NOMO-1 treated with dmso at 0.1 percent for 144 hours (cell line): ENCODE data around the gene GRWD1.

Experiments
- DNase-seq: peaks from one replicate; lab custom pipeline; 2025; ENCODE audit not compliant: unreplicated experiment; lab: John Stamatoyannopoulos, UW

Gene GRWD1

DNA sequence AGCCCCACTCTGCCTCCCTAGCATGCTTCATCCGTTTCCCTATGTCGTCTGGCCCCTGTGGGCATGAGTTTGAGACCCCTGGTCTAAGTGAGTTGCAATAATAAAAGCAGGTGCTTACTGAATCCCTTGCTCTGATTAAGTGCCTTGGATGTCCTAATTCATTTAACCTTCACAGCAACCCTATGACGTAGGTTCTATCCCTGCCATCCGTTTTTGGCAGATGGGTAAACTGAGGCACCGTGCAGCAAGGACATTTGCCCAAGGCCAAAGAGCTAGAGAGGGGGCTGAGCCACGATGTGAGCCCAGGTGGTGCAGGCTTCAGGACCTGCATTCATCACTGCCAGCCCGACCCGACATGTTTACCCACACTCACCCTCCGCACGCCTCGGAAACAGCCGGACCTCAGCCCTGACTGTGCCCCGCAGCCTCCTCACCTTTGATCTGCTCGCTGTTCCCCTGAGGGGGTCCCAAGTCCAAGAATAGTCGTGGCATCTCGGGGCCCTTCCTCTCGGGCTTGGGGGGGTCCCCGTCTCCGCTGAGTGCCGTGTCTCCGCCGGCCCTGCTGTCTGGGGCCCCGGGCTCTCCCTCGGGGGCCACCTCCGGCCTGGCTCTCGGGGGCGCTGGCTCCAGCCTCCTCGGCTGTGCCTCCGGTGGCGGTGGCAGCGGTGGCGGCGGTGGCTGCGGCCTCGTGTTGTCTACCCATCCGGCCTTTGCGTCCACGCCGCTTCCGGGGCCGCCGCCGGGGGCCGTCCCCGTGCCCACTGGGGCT lies 51.4 kb downstream of the GRWD1 start:
- DNase-seq, result no peak

- no peak for DNase-seq
These were observed 52.2 kb downstream of the GRWD1 start for GRCh38 chr19:48497728-48498594.

- DNase-seq, result no peak
These were observed 53.0 kb downstream of the GRWD1 start for GRCh38 chr19:48498595-48499311.

DNA sequence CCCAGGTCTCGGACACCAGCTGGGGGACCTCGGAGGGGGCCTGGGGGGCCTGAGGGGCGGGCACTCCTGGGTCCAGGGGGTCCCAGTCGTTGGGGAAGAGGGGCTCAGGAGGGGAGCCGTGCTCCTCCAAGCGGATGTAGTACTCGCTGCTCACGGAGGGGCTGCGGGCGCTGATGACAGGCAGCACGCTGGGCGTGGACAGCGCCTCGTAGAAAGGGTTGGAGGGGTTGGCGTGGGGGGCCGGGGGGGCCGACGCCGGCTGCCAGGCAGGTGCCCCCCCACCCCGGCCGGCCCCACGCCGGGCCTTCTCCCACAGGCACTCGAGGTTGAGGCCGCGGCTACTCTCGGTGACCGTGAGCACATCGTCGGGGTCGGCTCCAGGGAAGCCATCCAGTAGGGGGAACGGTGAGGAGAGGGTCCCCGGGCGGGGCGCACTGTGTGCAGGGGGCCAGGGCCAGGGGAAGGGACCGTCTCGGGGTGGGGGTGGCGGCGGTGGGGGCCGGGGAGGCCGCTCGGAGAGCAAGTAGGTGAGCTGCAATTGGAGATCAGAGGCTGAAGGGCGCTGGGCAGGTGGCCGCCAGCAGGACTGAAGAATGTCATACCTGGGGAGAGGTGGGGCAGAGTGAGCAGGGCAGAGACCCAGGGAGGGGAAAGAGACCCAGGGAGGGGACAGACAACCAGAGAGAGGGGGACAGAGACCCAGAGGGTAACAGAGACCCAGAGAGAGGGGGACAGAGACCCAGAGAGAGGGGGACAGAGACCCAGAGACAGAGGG lies 53.7 kb downstream of the GRWD1 start:
- no peak for DNase-seq

DNA sequence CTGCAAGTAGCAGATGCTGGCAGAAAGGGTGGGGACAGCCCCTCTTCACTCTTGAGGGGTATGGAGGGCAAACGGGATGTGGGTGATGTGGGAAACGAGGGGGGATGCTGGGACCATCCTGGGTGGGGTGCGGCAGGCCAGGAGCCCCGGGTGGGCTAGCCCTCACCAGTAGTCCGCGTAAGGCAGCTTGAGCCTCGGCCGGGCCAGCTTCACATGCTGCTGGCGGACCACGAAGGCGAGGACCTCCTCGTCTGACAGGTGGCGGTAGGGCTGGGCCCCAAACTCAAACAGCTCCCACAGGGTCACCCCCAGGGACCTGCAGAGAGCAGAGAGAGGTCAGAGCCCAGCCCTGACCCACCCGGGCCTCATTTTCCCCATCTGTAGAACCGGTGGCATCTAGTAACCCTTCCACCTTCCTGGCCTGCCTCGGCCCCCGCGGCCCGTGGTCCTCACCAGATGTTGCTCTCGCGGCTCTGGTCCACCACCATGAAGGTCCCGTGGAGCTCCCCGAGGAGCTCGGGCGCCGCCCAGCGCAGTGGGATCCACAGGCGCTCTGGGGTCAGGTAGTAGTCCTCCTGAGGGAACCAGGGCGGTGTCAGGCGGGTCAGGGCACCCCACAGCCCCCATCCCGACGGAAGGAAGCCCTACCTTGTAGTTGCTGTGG lies 55.2 kb downstream of the GRWD1 start:
- no peak for DNase-seq

- peak; percentile 94 for DNase-seq
These were observed 55.9 kb downstream of the GRWD1 start for GRCh38 chr19:48501494-48502349.

GRCh38 chr19:48502350-48503018 lies 56.7 kb downstream of the GRWD1 start:
- no peak for DNase-seq

DNA sequence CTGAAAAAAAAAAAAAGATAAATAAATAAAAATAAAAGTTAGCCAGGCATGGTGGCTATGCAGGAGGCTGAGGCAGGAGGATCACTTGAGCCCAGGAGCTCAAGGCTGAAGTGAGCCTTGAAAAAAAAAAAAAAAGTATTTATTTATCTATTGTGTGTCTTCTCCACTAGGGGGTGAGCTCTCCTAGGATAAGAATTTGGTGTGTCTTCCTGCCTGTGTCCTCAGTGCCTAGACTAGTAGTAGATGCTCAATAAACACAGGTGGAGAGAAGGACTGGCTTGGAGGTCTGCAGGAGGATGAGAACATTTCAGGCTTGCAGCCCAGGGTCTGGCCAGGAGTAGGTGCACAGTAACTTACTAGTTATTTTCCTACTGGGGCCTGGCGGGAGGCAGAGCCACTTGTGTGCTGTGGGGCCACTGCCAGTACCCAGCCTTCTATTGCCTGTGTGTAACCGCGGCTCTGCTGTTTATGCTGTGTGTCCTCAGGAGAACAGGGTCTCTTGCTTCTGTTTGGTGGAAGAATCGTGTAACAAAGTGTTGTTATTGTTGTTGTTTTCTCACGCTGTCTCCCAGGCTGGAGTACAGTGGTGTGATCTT lies 60.5 kb downstream of the GRWD1 start:
- peak; percentile 55 for DNase-seq
